ENCODE measurements around the gene MCL1. TPM values are rescaled to one million over a fixed set of nuclear protein-coding genes. Genes with fewer than 3 reads are reported as not detected.

Gene MCL1
- total and polyA plus RNA-seq, 2 of the 13 experiments (the other 11 are each of a cell fraction or from before 2014, with no cell fraction given) = 69.5 to 125 TPM

GRCh38 chr1:150561974-150562445, 17.4 kb downstream of the MCL1 start (continued):
- 0 out of 2 replicates have a peak, but pooled peaks have one; percentile 13 for TF ChIP-seq GMEB1 (CRISPR knock-in tag; IDR thresholded peaks at IDR 0.05; ENCODE audit: borderline replicate concordance)
- no peak for TF ChIP-seq CAMTA2 (CRISPR knock-in tag; IDR thresholded peaks at IDR 0.05; ENCODE audit: borderline replicate concordance)
- TF ChIP-seq ARNT2 (CRISPR knock-in tag; IDR thresholded peaks at IDR 0.05; ENCODE audit: low read depth) = no peak
- TF ChIP-seq ZC3H4 (CRISPR knock-in tag; IDR thresholded peaks at IDR 0.05; ENCODE audit: borderline replicate concordance) = peak; percentile 68; the same call in 1 of the 2 replicates
- no peak for TF ChIP-seq ZFY (CRISPR knock-in tag; IDR thresholded peaks at IDR 0.05)
- peak; percentile 33 for TF ChIP-seq AGO1 (IDR thresholded peaks at IDR 0.05; ENCODE audit: low read depth, low read length, poor library complexity, severe bottlenecking)
- peak; percentile 85 for TF ChIP-seq ZBTB10 (CRISPR knock-in tag; IDR thresholded peaks at IDR 0.05; ENCODE audit: borderline replicate concordance)
- TF ChIP-seq LCORL (IDR thresholded peaks at IDR 0.05) = no peak
- peak; percentile 8; the same call in 1 of the 2 replicates for TF ChIP-seq LCORL (CRISPR knock-in tag; IDR thresholded peaks at IDR 0.05)
- 0 out of 2 replicates have a peak, but pooled peaks have one; percentile 61 for TF ChIP-seq ZBTB44 (CRISPR knock-in tag; IDR thresholded peaks at IDR 0.05)
- TF ChIP-seq TBX3 (IDR thresholded peaks at IDR 0.05; ENCODE audit: borderline replicate concordance) = no peak
- TF ChIP-seq ZNF441 (CRISPR knock-in tag; IDR thresholded peaks at IDR 0.05; ENCODE audit: borderline replicate concordance) = no peak
- no peak for TF ChIP-seq NFRKB (IDR thresholded peaks at IDR 0.05)
- TF ChIP-seq ZGPAT (CRISPR knock-in tag; IDR thresholded peaks at IDR 0.05) = peak; percentile 85; the same call in 1 of the 2 replicates
- 0 out of 2 replicates have a peak, but pooled peaks have one; percentile 12 for TF ChIP-seq ZNF33A (CRISPR knock-in tag; IDR thresholded peaks at IDR 0.05; ENCODE audit: borderline replicate concordance)
- TF ChIP-seq ZBTB33 (CRISPR knock-in tag; IDR thresholded peaks at IDR 0.05) = 0 out of 2 replicates have a peak, but pooled peaks have one; percentile 23
- peak; percentile 53; the same call in 1 of the 2 replicates for TF ChIP-seq SP4 (CRISPR knock-in tag; IDR thresholded peaks at IDR 0.05)
- no peak for TF ChIP-seq MNT (IDR thresholded peaks at IDR 0.05)
